ENCODE data around the gene PGRMC2. TPM values are rescaled to one million over a fixed set of nuclear protein-coding genes. Genes with fewer than 3 reads are reported as not detected.

Gene PGRMC2
- total and polyA plus RNA-seq, 2 of the 8 experiments (the other 6 are each of a cell fraction or from before 2014, with no cell fraction given), result 9.5 to 85.3 TPM

DNA sequence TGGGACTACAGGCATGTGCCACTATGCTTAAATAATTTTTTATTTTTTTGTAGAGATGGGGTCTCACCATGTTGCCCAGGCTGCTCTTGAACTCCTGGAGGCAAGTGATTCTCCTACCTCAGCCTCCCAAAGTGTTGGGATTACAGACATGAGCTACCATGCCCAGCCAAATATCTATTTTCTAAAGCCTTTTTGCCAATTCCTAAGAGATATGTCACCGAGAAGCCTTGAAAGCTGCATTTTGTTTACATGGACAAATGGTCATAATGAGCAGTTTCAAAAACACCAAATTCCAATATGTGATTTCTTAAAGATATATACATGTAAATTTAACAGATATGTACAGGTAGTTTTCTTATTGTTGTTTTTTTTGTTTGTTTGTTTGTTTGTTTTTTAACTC is 33.0 kb upstream of the PGRMC2 start:
- FAIRE-seq, result no peak
- POLR2A ChIA-PET (ENCODE audit: partially characterized antibody), result interaction anchor here (2.0 kb wide), 1 partner anchor 11 kb away, joined by 4 read pairs; no protein-coding TSS in a partner anchor
- WGBS, 2 experiments (ENCODE audit: extremely low coverage in 1 of 2, insufficient coverage in 1 of 2, insufficient read length in 1 of 2, insufficient replicate concordance in 2 of 2, low coverage in 1 of 2, low lambda C conversion rate in 2 of 2, missing lambda C conversion rate in 1 of 2), result 100% methylated on average over 1 of the region's 1 CpG; no CpG with 5 or more reads in 1 of the 2 experiments

More for the DNA sequence above, 33.0 kb upstream of the PGRMC2 start:
- Histone ChIP-seq H2BK15ac (ENCODE audit: low read length) (no peak overlapping the region), H4K20me1 (replicated peaks in 1 of 2; ENCODE audit: control insufficient read depth in 1 of 2, insufficient read depth in 2 of 2, low read length in 2 of 2) (no peaks in the 10 kb centered on the region), H2AFZ (ENCODE audit: low read length) (no peak overlapping the region), H4K8ac (ENCODE audit: extremely low read depth, insufficient read depth, low read length) (no peak overlapping the region), H2BK120ac (replicated peaks; ENCODE audit: low read depth, low read length) (no peak overlapping the region), H3K79me2 (ENCODE audit: control insufficient read depth in 1 of 2, insufficient read depth in 2 of 2, low read length in 2 of 2) (no peaks in the 10 kb centered on the region), H2BK12ac (ENCODE audit: low read depth, low read length) (no peak overlapping the region), H4K91ac (replicated peaks; ENCODE audit: insufficient read length, low read length) (no peak overlapping the region), H2BK5ac (ENCODE audit: low read depth, low read length) (no peak overlapping the region), H3K27me3 (replicated peaks in 1 of 4; ENCODE audit: control insufficient read depth in 3 of 4, extremely low read depth in 1 of 4, insufficient read depth in 3 of 4, low read length in 3 of 4) (no peaks in the 10 kb centered on the region), H2BK20ac (ENCODE audit: low read length) (no peak overlapping the region), H3K23me2 (ENCODE audit: low read depth, low read length) (no peaks in the 10 kb centered on the region; the same call in 1 of the 2 replicates), H3K36me3 (ENCODE audit: control insufficient read depth in 2 of 4, insufficient read depth in 4 of 4, low read length in 3 of 4) (peaks cover 0 to 2% (median 0%) of the 10 kb centered on the region in 4 experiments; a peak in 2 of 8 replicates), H3K9me3 (ENCODE audit: insufficient read depth in 2 of 2, low read depth in 1 of 2, low read length in 1 of 2) (no peaks in the 10 kb centered on the region), H3K79me1 (ENCODE audit: low read depth, low read length) (no peaks in the 10 kb centered on the region), H3K18ac (ENCODE audit: extremely low read depth, low read length) (no peak overlapping the region), H3K4me1 (replicated peaks in 1 of 4; ENCODE audit: control insufficient read depth in 3 of 4, insufficient read depth in 4 of 4, low read length in 3 of 4) (peaks cover 0 to 3% (median 1%) of the 10 kb centered on the region in 4 experiments; a peak in 1 of 7 replicates), H3K9ac (replicated peaks in 1 of 4; ENCODE audit: extremely low read depth in 1 of 4, low read depth in 3 of 4, low read length in 3 of 4) (no peak overlapping the region), H2AK5ac (ENCODE audit: low read depth, low read length) (no peak overlapping the region), H3K4ac (replicated peaks; ENCODE audit: insufficient read length, low read depth, low read length) (no peak overlapping the region), H3K27ac (ENCODE audit: low read depth, low read length) (no peak overlapping the region), H4K5ac (ENCODE audit: insufficient read length, low read depth, low read length) (no peak overlapping the region), H3K23ac (ENCODE audit: insufficient read length) (no peak overlapping the region), H3K4me3 (ENCODE audit: extremely low read depth in 1 of 4, insufficient read depth in 2 of 4, low read depth in 3 of 4, low read length in 4 of 4) (no peak overlapping the region), H3K14ac (ENCODE audit: insufficient read length) (no peak overlapping the region), H3K4me2 (ENCODE audit: insufficient read depth in 1 of 2, low read depth in 2 of 2, low read length in 2 of 2) (no peak overlapping the region), H3K56ac (replicated peaks; ENCODE audit: insufficient read length, low read depth, low read length) (no peak overlapping the region)
- DNase-seq (ENCODE audit: low read depth in 1 of 2, low spot score in 2 of 2), result no peak
- TF ChIP-seq, protein P1, sequence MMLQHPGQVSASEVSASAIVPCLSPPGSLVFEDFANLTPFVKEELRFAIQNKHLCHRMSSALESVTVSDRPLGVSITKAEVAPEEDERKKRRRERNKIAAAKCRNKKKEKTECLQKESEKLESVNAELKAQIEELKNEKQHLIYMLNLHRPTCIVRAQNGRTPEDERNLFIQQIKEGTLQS (IDR thresholded peaks at IDR 0.05; ENCODE audit: insufficient read depth, low read depth, low read length), result no peak
- CTCF ChIA-PET (ENCODE audit: partially characterized antibody), result interaction anchor here (0.7 to 1.5 kb wide), 5 partner anchors 13 to 333 kb away, joined by 3 to 5 read pairs (median 3); no protein-coding TSS in a partner anchor
